Measurements from ENCODE around the gene HSD11B2. TPM values are rescaled to one million over a fixed set of nuclear protein-coding genes. Genes with fewer than 3 reads are reported as not detected.

Gene HSD11B2
- total RNA-seq, 1 donor from 2014 or later = 4.7 TPM

- Mint-ChIP-seq H3K9me3 (no peaks in the 10 kb centered on the region), H3K27me3 (ENCODE audit: low read depth) (no peaks in the 10 kb centered on the region), H3K4me1 (peaks cover 14% of the 10 kb centered on the region), H3K27ac (ENCODE audit: unreplicated experiment) (no peak overlapping the region), H3K36me3 (ENCODE audit: low read depth) (no peaks in the 10 kb centered on the region), H3K4me3 (no peak overlapping the region)
- no peak for DNase-seq (ENCODE audit: low read depth, low spot score)
- no peak for TF ChIP-seq CTCF (conservative IDR thresholded peaks at IDR 0.05)
Observed at GRCh38 chr16:67459861-67460150, 28.9 kb downstream of the HSD11B2 start.

DNA sequence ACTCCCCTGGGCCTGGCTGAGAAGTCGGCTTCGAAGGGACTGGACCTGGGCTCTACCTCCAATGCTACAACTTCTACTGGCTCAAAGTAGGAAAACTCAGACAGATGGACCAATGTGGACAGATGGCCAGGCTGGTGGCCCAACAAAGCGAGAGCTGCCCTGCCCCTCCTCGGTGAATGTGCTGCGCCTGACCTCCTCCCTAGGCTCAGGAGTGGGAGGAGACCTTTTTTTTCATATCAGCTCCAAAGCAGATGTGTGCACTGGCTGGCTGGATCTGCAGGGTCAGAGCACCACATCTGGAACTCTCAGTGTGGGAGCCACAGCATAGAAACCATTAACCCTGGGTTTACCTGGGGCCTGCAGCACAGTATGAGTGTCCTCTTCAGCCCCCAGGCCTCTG, 29.2 kb downstream of the HSD11B2 start:
- no peak for DNase-seq (ENCODE audit: low read depth, low spot score)
- Mint-ChIP-seq H3K4me1 (peaks cover 11% of the 10 kb centered on the region), H3K27ac (ENCODE audit: unreplicated experiment) (peak overlapping the region; percentile 43), H3K9me3 (no peaks in the 10 kb centered on the region), H3K4me3 (no peak overlapping the region), H3K36me3 (ENCODE audit: low read depth) (no peaks in the 10 kb centered on the region), H3K27me3 (ENCODE audit: low read depth) (no peaks in the 10 kb centered on the region)
- TF ChIP-seq CTCF (conservative IDR thresholded peaks at IDR 0.05) = no peak

DNA sequence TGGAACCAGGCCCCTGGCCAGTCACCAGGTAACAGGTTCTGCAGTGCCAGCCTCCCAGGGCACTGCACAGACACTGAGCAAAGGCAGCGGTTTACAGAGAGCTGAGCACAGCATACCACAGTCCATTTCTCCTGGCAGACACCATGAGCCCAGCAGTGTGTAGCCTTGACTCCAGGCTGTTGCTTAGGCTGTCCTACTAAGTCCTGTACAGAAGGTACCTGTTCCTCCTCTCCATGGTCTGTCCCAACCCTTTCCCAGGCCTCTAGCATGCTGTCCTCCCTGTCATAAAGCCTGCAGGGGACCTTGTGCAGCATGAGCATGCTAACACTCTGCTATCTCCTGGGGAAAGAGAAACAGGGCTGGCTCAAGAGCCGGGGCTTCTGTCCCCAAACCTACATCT, 30.0 kb downstream of the HSD11B2 start:
- DNase-seq (ENCODE audit: low read depth, low spot score) = no peak
- no peaks in the 10 kb centered on the region for H3K9me3 Mint-ChIP-seq
- no peaks in the 10 kb centered on the region for H3K36me3 Mint-ChIP-seq (ENCODE audit: low read depth)
- no peak overlapping the region for H3K4me3 Mint-ChIP-seq
- H3K27ac Mint-ChIP-seq (ENCODE audit: unreplicated experiment) = no peak overlapping the region
- TF ChIP-seq CTCF (conservative IDR thresholded peaks at IDR 0.05) = no peak
- H3K27me3 Mint-ChIP-seq (ENCODE audit: low read depth) = no peaks in the 10 kb centered on the region
- peaks cover 18% of the 10 kb centered on the region for H3K4me1 Mint-ChIP-seq

- Mint-ChIP-seq H3K4me3 (no peak overlapping the region), H3K9me3 (no peaks in the 10 kb centered on the region), H3K27ac (ENCODE audit: unreplicated experiment) (no peak overlapping the region), H3K36me3 (ENCODE audit: low read depth) (no peaks in the 10 kb centered on the region), H3K4me1 (peaks cover 22% of the 10 kb centered on the region), H3K27me3 (ENCODE audit: low read depth) (no peaks in the 10 kb centered on the region)
- no peak for DNase-seq (ENCODE audit: low read depth, low spot score)
- no peak for TF ChIP-seq CTCF (conservative IDR thresholded peaks at IDR 0.05)
Observed at GRCh38 chr16:67461600-67462278, 30.8 kb downstream of the HSD11B2 start.

DNA sequence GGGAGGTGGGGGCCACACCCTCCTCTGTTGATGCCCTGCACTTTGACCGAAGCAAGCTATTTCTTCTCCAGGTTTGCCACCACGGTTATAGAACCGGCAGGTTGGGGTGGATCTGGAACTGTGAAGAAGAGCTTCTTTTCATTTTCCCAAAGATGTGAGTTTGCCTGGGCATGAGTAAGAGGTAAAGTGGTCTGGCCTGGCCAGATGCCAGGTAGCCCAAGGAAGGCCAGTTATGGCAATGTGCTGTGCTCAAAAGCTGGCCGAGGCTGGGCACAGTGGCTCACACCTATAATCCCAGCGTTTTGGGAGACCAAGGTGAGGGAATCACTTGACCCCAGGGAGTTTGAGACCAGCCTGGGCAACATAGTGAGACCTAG, 31.3 kb downstream of the HSD11B2 start:
- peaks cover 26% of the 10 kb centered on the region for H3K4me1 Mint-ChIP-seq
- no peaks in the 10 kb centered on the region for H3K9me3 Mint-ChIP-seq
- no peak for DNase-seq (ENCODE audit: low read depth, low spot score)
- H3K27ac Mint-ChIP-seq (ENCODE audit: unreplicated experiment) = peak overlapping the region; percentile 75
- H3K4me3 Mint-ChIP-seq = no peak overlapping the region
- H3K27me3 Mint-ChIP-seq (ENCODE audit: low read depth) = no peaks in the 10 kb centered on the region
- no peaks in the 10 kb centered on the region for H3K36me3 Mint-ChIP-seq (ENCODE audit: low read depth)
- no peak for TF ChIP-seq CTCF (conservative IDR thresholded peaks at IDR 0.05)
